ENCODE data around the gene SERPINB7.

Gene SERPINB7

GRCh38 chr18:63831080-63831788 lies 56.0 kb downstream of the SERPINB7 start:
- no peak overlapping the region for H3K4me3 ChIP-seq (ENCODE audit: low read depth, low read length)
- no peak for DNase-seq (ENCODE audit: low read depth)
- TF ChIP-seq CTCF (IDR thresholded peaks at IDR 0.05; ENCODE audit: low read depth, low read length, missing control alignments) = no peak
- in situ Hi-C loops (cut with HindIII; ENCODE audit: low sequenced_read_pairs) = loop anchor here (25.0 kb wide), 1 partner anchor 319 kb away; no protein-coding TSS in a partner anchor

GRCh38 chr18:63832470-63832869 lies 57.3 kb downstream of the SERPINB7 start:
- DNase-seq (ENCODE audit: low read depth) = no peak
- no peak for TF ChIP-seq CTCF (IDR thresholded peaks at IDR 0.05; ENCODE audit: low read depth, low read length, missing control alignments)
- in situ Hi-C loops (cut with HindIII; ENCODE audit: low sequenced_read_pairs) = loop anchor here (25.0 kb wide), 1 partner anchor 320 kb away; no protein-coding TSS in a partner anchor
- H3K4me3 ChIP-seq (ENCODE audit: low read depth, low read length) = no peak overlapping the region

- in situ Hi-C loops (cut with HindIII; ENCODE audit: low sequenced_read_pairs) = loop anchor here (25.0 kb wide), 1 partner anchor 322 kb away; no protein-coding TSS in a partner anchor
- TF ChIP-seq CTCF (IDR thresholded peaks at IDR 0.05; ENCODE audit: low read depth, low read length, missing control alignments) = no peak
- DNase-seq (ENCODE audit: low read depth) = no peak
- H3K4me3 ChIP-seq (ENCODE audit: low read depth, low read length) = no peak overlapping the region
These were observed 59.4 kb downstream of the SERPINB7 start for GRCh38 chr18:63834471-63835113.

- in situ Hi-C loops (cut with HindIII; ENCODE audit: low sequenced_read_pairs) = loop anchor here (25.0 kb wide), 1 partner anchor 324 kb away; no protein-coding TSS in a partner anchor
- no peak overlapping the region for H3K4me3 ChIP-seq (ENCODE audit: low read depth, low read length)
- TF ChIP-seq CTCF (IDR thresholded peaks at IDR 0.05; ENCODE audit: low read depth, low read length, missing control alignments) = no peak
- no peak for DNase-seq (ENCODE audit: low read depth)
These were observed 61.2 kb downstream of the SERPINB7 start for GRCh38 chr18:63836456-63836855.

GRCh38 chr18:63837590-63837989 lies 62.4 kb downstream of the SERPINB7 start:
- DNase-seq (ENCODE audit: low read depth) = no peak
- H3K4me3 ChIP-seq (ENCODE audit: low read depth, low read length) = no peak overlapping the region
- no peak for TF ChIP-seq CTCF (IDR thresholded peaks at IDR 0.05; ENCODE audit: low read depth, low read length, missing control alignments)
- in situ Hi-C loops (cut with HindIII; ENCODE audit: low sequenced_read_pairs) = loop anchor here (25.0 kb wide), 1 partner anchor 325 kb away; no protein-coding TSS in a partner anchor

- H3K4me3 ChIP-seq (ENCODE audit: low read depth, low read length) = no peak overlapping the region
- in situ Hi-C loops (cut with HindIII; ENCODE audit: low sequenced_read_pairs) = loop anchor here (25.0 kb wide), 1 partner anchor 331 kb away; no protein-coding TSS in a partner anchor
- no peak for TF ChIP-seq CTCF (IDR thresholded peaks at IDR 0.05; ENCODE audit: low read depth, low read length, missing control alignments)
- no peak for DNase-seq (ENCODE audit: low read depth)
These were observed 67.8 kb downstream of the SERPINB7 start for GRCh38 chr18:63843008-63843407.
